Measurements from ENCODE around the gene MRPS15. TPM values are rescaled to one million over a fixed set of nuclear protein-coding genes. Genes with fewer than 3 reads are reported as not detected.
"Not testable (repeated sequence)": the region's sequence is repeated elsewhere in the genome, so short reads cannot be mapped to it uniquely, and the experiment has no call there.

The MRPS15 gene
- total and polyA plus RNA-seq, 2 of the 13 experiments (the other 11 are each of a cell fraction or from before 2014, with no cell fraction given) = 59.0 to 113 TPM

- TF ChIP-seq, protein P1, sequence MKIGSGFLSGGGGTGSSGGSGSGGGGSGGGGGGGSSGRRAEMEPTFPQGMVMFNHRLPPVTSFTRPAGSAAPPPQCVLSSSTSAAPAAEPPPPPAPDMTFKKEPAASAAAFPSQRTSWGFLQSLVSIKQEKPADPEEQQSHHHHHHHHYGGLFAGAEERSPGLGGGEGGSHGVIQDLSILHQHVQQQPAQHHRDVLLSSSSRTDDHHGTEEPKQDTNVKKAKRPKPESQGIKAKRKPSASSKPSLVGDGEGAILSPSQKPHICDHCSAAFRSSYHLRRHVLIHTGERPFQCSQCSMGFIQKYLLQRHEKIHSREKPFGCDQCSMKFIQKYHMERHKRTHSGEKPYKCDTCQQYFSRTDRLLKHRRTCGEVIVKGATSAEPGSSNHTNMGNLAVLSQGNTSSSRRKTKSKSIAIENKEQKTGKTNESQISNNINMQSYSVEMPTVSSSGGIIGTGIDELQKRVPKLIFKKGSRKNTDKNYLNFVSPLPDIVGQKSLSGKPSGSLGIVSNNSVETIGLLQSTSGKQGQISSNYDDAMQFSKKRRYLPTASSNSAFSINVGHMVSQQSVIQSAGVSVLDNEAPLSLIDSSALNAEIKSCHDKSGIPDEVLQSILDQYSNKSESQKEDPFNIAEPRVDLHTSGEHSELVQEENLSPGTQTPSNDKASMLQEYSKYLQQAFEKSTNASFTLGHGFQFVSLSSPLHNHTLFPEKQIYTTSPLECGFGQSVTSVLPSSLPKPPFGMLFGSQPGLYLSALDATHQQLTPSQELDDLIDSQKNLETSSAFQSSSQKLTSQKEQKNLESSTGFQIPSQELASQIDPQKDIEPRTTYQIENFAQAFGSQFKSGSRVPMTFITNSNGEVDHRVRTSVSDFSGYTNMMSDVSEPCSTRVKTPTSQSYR (CRISPR knock-in tag; IDR thresholded peaks at IDR 0.05; ENCODE audit: borderline replicate concordance) = no peak
- no peak for TF ChIP-seq ZNF713 (CRISPR knock-in tag; IDR thresholded peaks at IDR 0.05)
Observed at GRCh38 chr1:36487906-36488305, 23.7 kb upstream of the MRPS15 start (continued).

DNA sequence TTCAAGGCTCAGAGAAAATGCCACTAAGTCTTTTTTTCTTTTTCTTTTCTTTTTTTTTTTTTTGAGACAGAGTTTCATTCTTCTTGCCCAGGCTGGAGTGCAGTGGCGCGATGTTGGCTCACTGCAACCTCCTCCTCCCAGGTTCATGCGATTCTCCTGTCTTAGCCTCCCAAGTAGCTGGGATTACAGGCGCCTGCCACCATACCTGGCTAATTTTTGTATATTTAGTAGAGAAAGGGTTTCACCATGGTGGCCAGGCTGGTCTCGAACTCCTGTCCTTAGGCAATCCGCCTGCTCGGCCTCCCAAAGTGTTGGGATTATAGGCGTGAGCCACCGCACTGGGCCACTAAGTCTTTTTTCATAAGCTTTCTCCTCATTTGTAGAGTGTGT, 23.1 kb upstream of the MRPS15 start:
- FAIRE-seq; H3K79me2 ChIP-seq (ENCODE audit: insufficient read depth, low read length); H3K9me3 ChIP-seq (ENCODE audit: low read length); H3K27me3 ChIP-seq (ENCODE audit: control insufficient read depth in 1 of 2, insufficient read depth in 2 of 2, low read length in 2 of 2); BruUV-seq (replicated peaks); ATAC-seq; H4K20me1 ChIP-seq (ENCODE audit: insufficient read depth, low read length); in situ Hi-C loops (cut with HindIII; ENCODE audit: extremely low pct_ligation_motif_present, low pct_unique_long_range_greater_than_20kb); DNase-seq (ENCODE audit: low spot score); H3K9ac ChIP-seq (ENCODE audit: insufficient read depth, low read depth, low read length); CTCF ChIA-PET (ENCODE audit: low intra/inter-chr PET ratio, low total read pairs); H2AFZ ChIP-seq (ENCODE audit: low read length); H3K4me3 ChIP-seq (replicated peaks in 1 of 3; ENCODE audit: insufficient read depth in 1 of 3, low read depth in 2 of 3, low read length in 3 of 3); H3K36me3 ChIP-seq (replicated peaks in 1 of 2; ENCODE audit: control insufficient read depth in 1 of 2, insufficient read depth in 2 of 2, low read length in 2 of 2): not testable (repeated sequence)
- Histone ChIP-seq H3K4me2 (ENCODE audit: low read depth, low read length) (peak overlapping the region; percentile 44), H3K27ac (ENCODE audit: extremely low read length, insufficient read depth, low read length) (peak overlapping the region; percentile 88), H3K4me1 (ENCODE audit: insufficient read depth, low read length) (peaks cover 77% of the 10 kb centered on the region)
- POLR2A ChIA-PET = interaction anchor here (0.6 to 3.3 kb wide), 13 partner anchors 9 to 101 kb away, joined by 3 to 48 read pairs (median 6); partner anchors contain the start of genes LSM10, MRPS15 and OSCP1
- intact Hi-C loops (cut with micrococcal nuclease; ENCODE audit: unreplicated experiment) = loop anchor here (2.0 kb wide), 1 partner anchor 23 kb away; the partner anchor contains the start of gene MRPS15
- TF ChIP-seq NCOA1 (CRISPR knock-in tag; IDR thresholded peaks at IDR 0.05) (0 out of 2 replicates have a peak, but pooled peaks have one; percentile 2), SP4 (CRISPR knock-in tag; IDR thresholded peaks at IDR 0.05) (peak; percentile 19; the same call in 1 of the 2 replicates), FLYWCH1 (CRISPR knock-in tag; IDR thresholded peaks at IDR 0.05) (0 out of 2 replicates have a peak, but pooled peaks have one; percentile 42), IRX3 (CRISPR knock-in tag; IDR thresholded peaks at IDR 0.05; ENCODE audit: borderline replicate concordance, low read depth) (0 out of 2 replicates have a peak, but pooled peaks have one; percentile 4)
- TF ChIP-seq, protein P2, sequence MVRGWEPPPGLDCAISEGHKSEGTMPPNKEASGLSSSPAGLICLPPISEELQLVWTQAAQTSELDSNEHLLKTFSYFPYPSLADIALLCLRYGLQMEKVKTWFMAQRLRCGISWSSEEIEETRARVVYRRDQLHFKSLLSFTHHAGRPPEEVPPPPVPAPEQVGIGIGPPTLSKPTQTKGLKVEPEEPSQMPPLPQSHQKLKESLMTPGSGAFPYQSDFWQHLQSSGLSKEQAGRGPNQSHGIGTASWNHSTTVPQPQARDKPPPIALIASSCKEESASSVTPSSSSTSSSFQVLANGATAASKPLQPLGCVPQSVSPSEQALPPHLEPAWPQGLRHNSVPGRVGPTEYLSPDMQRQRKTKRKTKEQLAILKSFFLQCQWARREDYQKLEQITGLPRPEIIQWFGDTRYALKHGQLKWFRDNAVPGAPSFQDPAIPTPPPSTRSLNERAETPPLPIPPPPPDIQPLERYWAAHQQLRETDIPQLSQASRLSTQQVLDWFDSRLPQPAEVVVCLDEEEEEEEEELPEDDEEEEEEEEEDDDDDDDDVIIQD (CRISPR knock-in tag; IDR thresholded peaks at IDR 0.05; ENCODE audit: low read depth) = 0 out of 2 replicates have a peak, but pooled peaks have one; percentile 0
- 66% methylated on average over 9 of the region's 9 CpGs for WGBS (ENCODE audit: low lambda C conversion rate)

Measured in HepG2 (cell line).